Omental fat pad (tissue), 4 donors: Measurements from ENCODE around the gene SPRED2. TPM values are rescaled to one million over a fixed set of nuclear protein-coding genes. Genes with fewer than 3 reads are reported as not detected.

Experiments
- ATAC-seq: fragments of 150-250 bp; one replicate; pipeline ENCODE4 v1.9.1; 2016; ENCODE audit warnings: mild to moderate bottlenecking, moderate library complexity; ENCODE audit not compliant: low FRiP score
- DNase-seq: peaks from one replicate; pipeline ENCODE4 v3.0.0-alpha.2; 2019; ENCODE audit warnings: low spot score
- total RNA-seq, 4 donors: library from RNA; depleted of rRNA; stranded (reverse); fragments of >200 nt; gene quantifications; one replicate each; pipeline ENCODE4 v1.1.0, GENCODE V29; 2016
- TF ChIP-seq, protein P1 (sequence below), 3 donors: fragments of 450-650 bp; IDR thresholded peaks; one replicate each; pipeline ENCODE4 v1.5.1; 2016 to 2017; ENCODE audit warnings: antibody characterized with exemption in 3 of 3, mild to moderate bottlenecking in 3 of 3, moderate library complexity in 2 of 3

The SPRED2 gene
- total RNA-seq, 4 donors from 2014 or later: 22.9 to 45.4 (median 26.6) TPM

DNA sequence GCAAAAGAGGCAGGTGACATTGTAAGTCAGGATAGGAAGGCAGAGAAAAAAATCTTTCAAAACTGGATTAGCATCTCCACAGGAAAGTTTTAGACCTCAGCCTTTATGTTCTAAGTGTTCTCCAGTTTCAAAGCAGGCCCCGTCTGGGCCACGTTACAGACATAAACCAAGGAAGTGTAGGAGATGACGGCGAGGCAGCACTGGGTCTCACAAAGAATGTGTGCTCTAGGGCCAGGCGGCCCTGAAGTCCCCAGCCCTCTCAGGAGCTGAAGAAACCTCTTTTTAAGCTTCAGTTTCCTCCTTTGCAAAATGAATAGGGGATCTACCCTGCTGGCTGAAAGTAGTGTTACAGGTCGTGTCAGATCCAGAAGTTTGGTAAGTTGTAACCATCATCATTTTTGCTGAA is 81.7 kb downstream of the SPRED2 start:
- DNase-seq (no peak), ATAC-seq (no peak)
- TF ChIP-seq, protein P1, sequence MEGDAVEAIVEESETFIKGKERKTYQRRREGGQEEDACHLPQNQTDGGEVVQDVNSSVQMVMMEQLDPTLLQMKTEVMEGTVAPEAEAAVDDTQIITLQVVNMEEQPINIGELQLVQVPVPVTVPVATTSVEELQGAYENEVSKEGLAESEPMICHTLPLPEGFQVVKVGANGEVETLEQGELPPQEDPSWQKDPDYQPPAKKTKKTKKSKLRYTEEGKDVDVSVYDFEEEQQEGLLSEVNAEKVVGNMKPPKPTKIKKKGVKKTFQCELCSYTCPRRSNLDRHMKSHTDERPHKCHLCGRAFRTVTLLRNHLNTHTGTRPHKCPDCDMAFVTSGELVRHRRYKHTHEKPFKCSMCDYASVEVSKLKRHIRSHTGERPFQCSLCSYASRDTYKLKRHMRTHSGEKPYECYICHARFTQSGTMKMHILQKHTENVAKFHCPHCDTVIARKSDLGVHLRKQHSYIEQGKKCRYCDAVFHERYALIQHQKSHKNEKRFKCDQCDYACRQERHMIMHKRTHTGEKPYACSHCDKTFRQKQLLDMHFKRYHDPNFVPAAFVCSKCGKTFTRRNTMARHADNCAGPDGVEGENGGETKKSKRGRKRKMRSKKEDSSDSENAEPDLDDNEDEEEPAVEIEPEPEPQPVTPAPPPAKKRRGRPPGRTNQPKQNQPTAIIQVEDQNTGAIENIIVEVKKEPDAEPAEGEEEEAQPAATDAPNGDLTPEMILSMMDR (IDR thresholded peaks at IDR 0.05): no peak

DNA sequence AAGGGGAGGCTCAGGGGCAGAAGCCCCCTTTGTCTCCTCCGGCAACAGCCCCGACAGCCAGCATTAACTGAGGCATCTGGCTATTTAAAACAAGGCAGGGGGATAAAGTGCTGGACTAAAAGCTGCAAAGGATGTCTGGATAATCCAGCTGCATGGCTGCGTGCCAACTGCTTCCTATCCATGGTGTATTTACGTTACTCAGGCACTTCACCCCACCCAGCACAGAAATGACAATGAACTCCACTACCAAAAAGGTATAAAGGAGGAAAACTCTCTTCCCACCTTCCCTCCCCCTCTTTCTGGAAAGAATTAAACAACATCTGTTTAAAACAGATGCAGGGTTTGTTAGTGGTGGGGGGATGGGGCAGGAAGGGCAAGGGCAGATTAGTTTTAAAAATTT is 82.5 kb downstream of the SPRED2 start:
- TF ChIP-seq, protein P1 (IDR thresholded peaks at IDR 0.05): no peak
- ATAC-seq: no peak
- peak; percentile 79 for DNase-seq

DNA sequence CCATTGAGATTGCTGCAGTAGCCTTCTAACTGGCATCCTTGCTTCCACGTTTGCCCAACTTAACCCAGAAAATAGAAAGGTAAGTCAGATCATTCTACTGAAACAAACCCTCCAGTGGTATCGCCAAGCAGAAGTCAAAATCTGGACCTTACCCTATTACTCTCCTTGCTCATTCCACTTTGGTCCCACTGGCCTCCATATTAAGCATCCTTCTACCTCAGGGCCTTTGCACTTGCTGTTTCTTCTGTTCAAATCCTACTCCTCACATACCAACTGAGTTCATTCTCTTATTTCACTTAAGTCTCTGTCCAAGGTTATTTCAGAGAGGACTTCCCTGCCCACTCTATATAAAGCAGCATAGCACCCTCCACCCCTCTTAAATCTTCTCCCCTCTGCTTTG is 84.5 kb downstream of the SPRED2 start:
- TF ChIP-seq, protein P1 (IDR thresholded peaks at IDR 0.05): no peak
- no peak for DNase-seq
- ATAC-seq: no peak

DNA sequence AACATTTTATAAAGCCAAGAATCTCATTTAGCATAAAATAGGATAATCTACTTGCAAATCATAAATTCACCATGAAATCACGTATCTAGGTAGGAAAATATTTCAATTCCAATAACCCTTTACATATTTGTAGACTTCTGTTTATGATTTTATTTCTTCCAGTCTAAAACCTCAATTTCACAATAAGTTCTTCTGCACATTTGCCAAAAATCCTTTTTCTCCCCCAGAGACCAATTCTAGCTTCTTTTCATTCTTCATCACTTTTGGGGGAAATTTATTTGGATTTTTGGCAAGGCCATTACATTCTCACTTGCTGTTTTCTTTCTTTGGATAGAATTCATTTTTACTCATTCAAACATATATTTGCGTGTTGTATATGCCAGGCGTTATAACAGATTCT is 86.8 kb downstream of the SPRED2 start:
- TF ChIP-seq, protein P1 (IDR thresholded peaks at IDR 0.05): no peak
- DNase-seq (no peak), ATAC-seq (no peak)

DNA sequence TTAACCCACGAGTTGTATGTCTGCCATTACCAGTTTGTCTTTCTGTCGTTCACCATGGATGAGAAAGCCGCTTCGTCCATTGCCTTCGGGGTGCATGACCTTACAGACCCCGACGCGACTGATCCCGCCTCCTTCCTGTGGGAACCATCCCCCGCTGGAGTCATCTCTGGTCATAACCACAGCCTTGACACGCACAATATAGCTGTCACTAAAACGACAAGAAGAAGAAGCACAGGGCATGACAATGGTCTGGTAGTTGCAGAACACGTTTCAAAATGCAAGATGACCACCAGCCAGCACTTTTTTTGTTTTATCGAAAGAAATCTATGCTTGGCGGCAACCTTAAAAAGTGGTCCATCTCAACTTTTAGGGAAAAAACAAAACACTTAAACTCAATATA is 87.7 kb downstream of the SPRED2 start:
- no peak for DNase-seq
- TF ChIP-seq, protein P1 (IDR thresholded peaks at IDR 0.05): no peak
- ATAC-seq: no peak

DNA sequence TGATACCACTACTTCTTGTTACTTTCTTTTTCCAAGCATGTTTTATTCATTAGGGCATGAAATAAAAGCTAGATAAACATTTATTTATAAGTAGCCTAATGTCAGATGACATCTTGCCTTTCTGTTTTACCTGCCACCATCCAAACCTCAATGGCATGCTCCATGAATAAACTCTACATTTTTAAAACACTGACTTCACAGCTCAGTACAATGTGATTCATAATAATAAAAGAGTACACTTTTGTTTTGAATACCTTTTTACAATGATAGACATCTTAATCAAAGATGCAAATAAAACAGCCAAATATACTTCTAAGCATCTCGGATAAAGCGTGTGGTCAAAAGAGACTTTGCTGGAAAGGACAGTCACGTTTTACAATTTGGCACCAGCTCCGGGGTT is 88.2 kb downstream of the SPRED2 start:
- DNase-seq (no peak), ATAC-seq (no peak)
- TF ChIP-seq, protein P1 (IDR thresholded peaks at IDR 0.05): no peak

DNA sequence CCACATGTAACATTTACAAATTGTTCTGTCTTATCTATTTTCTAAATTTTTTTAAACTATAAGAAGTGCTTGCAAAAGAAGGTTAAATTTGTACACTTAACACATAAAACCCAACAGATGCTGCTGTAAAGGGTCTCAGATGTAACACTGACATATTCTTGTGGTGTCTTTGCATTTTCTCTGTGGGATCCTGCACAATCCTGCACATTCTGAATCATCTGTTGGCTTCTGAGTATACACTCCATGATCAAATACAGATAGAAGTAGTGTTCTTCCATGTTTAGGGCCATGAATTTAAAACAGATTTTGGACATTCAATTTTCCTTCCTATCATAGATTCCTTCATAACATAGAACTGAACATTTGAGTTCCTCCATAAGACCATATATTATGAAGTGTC is 89.0 kb downstream of the SPRED2 start:
- ATAC-seq (no peak), DNase-seq (no peak)
- TF ChIP-seq, protein P1 (IDR thresholded peaks at IDR 0.05): no peak
